Measurements from ENCODE around the gene ARNT2. TPM values are rescaled to one million over a fixed set of nuclear protein-coding genes. Genes with fewer than 3 reads are reported as not detected.

Gene ARNT2
- total RNA-seq, 2 experiments from 2014 or later = not detected

DNA sequence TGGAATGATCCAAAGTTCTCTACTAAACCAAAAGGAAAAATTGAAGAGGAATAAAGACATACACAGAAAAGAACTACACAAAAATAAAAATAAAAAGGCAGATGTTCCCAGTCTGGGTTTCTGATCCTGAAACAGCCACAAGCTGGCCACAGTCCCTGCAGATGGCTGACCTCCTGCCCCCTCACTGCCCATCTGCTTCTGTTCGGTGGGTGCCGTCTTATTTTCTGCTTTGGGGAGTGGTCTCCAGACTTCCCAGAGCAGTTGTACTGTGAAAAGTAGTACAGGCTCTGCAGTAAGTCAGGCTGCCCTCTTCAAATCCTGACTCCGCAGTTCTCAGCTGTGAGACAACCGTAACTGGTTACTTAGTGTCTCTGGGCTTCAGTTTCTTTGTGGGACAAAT lies 94.5 kb downstream of the ARNT2 start:
- TF ChIP-seq EZH2phosphoT487 (IDR thresholded peaks at IDR 0.05; ENCODE audit: borderline replicate concordance, low read depth, low read length) = no peak
- TF ChIP-seq, protein P1, sequence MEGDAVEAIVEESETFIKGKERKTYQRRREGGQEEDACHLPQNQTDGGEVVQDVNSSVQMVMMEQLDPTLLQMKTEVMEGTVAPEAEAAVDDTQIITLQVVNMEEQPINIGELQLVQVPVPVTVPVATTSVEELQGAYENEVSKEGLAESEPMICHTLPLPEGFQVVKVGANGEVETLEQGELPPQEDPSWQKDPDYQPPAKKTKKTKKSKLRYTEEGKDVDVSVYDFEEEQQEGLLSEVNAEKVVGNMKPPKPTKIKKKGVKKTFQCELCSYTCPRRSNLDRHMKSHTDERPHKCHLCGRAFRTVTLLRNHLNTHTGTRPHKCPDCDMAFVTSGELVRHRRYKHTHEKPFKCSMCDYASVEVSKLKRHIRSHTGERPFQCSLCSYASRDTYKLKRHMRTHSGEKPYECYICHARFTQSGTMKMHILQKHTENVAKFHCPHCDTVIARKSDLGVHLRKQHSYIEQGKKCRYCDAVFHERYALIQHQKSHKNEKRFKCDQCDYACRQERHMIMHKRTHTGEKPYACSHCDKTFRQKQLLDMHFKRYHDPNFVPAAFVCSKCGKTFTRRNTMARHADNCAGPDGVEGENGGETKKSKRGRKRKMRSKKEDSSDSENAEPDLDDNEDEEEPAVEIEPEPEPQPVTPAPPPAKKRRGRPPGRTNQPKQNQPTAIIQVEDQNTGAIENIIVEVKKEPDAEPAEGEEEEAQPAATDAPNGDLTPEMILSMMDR (conservative IDR thresholded peaks at IDR 0.05; ENCODE audit: low read length) = no peak
- no peak overlapping the region for H3K4me2 ChIP-seq (ENCODE audit: low read length)
- BruUV-seq (replicated peaks) = no TSS peak
- no peaks in the 10 kb centered on the region for H3K9me2 ChIP-seq (ENCODE audit: insufficient read depth, low read length)
- H3K4me3 ChIP-seq (ENCODE audit: low read depth, low read length, poor library complexity, severe bottlenecking) = no peak overlapping the region
- no peaks in the 10 kb centered on the region for H3K36me3 ChIP-seq (ENCODE audit: insufficient read depth, low read length)
- POLR2A ChIA-PET = no interaction called here
- no peak overlapping the region for H3K27ac ChIP-seq (ENCODE audit: low read depth, low read length, poor library complexity, severe bottlenecking)
- no peaks in the 10 kb centered on the region for H3K9me3 ChIP-seq (ENCODE audit: low read length)
- no peaks in the 10 kb centered on the region for H3K4me1 ChIP-seq (ENCODE audit: insufficient read depth, low read length, poor library complexity, severe bottlenecking)
- no peaks in the 10 kb centered on the region for H3K79me2 ChIP-seq (ENCODE audit: insufficient read depth, low read depth, low read length)
- DNase-seq (ENCODE audit: low spot score) = no peak
- CTCF ChIA-PET (ENCODE audit: unreplicated experiment) = no interaction called here
- intact Hi-C loops (cut with micrococcal nuclease; ENCODE audit: unreplicated experiment) = no loop called here
- H4K20me1 ChIP-seq (ENCODE audit: insufficient read depth, low read length) = no peaks in the 10 kb centered on the region
- H2AFZ ChIP-seq (ENCODE audit: low read length) = no peak overlapping the region

DNA sequence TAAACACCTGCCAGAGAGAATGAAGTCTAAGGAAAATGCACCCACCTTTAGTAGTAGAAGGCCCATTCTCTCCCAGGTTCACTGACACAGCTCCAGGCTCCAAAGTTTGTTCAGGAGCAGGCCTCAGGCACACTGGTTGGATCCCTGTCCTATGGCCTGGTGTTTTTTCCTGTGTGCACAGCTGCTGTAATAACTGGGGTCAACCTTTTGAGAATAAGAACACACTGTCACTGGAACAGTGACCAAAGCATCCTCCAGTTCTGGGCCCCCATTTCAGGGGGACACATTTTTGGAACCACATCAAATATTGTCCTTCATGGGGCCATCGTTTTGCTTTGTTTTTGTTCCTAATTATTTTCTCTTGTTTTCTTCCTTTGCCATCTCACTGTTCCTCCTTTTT lies 95.8 kb downstream of the ARNT2 start:
- BruUV-seq (replicated peaks) = no TSS peak
- intact Hi-C loops (cut with micrococcal nuclease; ENCODE audit: unreplicated experiment) = no loop called here

DNA sequence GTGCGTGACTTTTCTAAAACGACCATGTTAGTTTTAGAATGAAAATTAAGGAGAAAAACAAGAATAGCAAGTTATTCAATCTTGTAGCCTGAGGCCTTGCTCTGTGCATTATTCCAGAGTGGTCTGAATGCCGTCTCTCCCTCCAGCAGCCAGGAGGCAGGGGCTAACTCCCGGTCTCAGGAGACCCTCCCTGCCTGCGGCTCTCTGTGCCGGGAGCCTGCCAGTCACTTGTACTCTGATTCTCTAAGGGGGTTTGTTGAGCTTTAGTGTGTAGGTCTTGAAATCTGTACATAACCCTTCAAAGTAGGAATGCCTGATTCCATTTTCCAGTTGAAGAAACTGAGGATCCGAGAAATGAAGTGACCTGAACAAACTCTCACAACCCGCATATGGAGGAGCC lies 97.3 kb downstream of the ARNT2 start:
- no peaks in the 10 kb centered on the region for H3K4me1 ChIP-seq (ENCODE audit: insufficient read depth, low read length, poor library complexity, severe bottlenecking)
- CTCF ChIA-PET (ENCODE audit: unreplicated experiment) = no interaction called here
- no peaks in the 10 kb centered on the region for H3K9me2 ChIP-seq (ENCODE audit: insufficient read depth, low read length)
- no peak overlapping the region for H2AFZ ChIP-seq (ENCODE audit: low read length)
- intact Hi-C loops (cut with micrococcal nuclease; ENCODE audit: unreplicated experiment) = no loop called here
- H4K20me1 ChIP-seq (ENCODE audit: insufficient read depth, low read length) = no peaks in the 10 kb centered on the region
- POLR2A ChIA-PET = no interaction called here
- no peaks in the 10 kb centered on the region for H3K9me3 ChIP-seq (ENCODE audit: low read length)
- no peaks in the 10 kb centered on the region for H3K79me2 ChIP-seq (ENCODE audit: insufficient read depth, low read depth, low read length)
- no peak for DNase-seq (ENCODE audit: low spot score)
- no peaks in the 10 kb centered on the region for H3K36me3 ChIP-seq (ENCODE audit: insufficient read depth, low read length)
- no peak overlapping the region for H3K4me2 ChIP-seq (ENCODE audit: low read length)
- H3K4me3 ChIP-seq (ENCODE audit: low read depth, low read length, poor library complexity, severe bottlenecking) = no peak overlapping the region
- TF ChIP-seq, protein P1 (conservative IDR thresholded peaks at IDR 0.05; ENCODE audit: low read length) = no peak
- no peak for TF ChIP-seq EZH2phosphoT487 (IDR thresholded peaks at IDR 0.05; ENCODE audit: borderline replicate concordance, low read depth, low read length)
- no peak overlapping the region for H3K27ac ChIP-seq (ENCODE audit: low read depth, low read length, poor library complexity, severe bottlenecking)
- no TSS peak for BruUV-seq (replicated peaks)

More for the DNA sequence above, 95.8 kb downstream of the ARNT2 start:
- DNase-seq (ENCODE audit: low spot score) = no peak
- H3K27ac ChIP-seq (ENCODE audit: low read depth, low read length, poor library complexity, severe bottlenecking) = no peak overlapping the region
- H3K4me3 ChIP-seq (ENCODE audit: low read depth, low read length, poor library complexity, severe bottlenecking) = no peak overlapping the region
- H3K9me3 ChIP-seq (ENCODE audit: low read length) = no peaks in the 10 kb centered on the region
- ChIA-PET POLR2A (no interaction called here), CTCF (ENCODE audit: unreplicated experiment) (no interaction called here)
- no peaks in the 10 kb centered on the region for H4K20me1 ChIP-seq (ENCODE audit: insufficient read depth, low read length)
- no peak overlapping the region for H3K4me2 ChIP-seq (ENCODE audit: low read length)
- H3K9me2 ChIP-seq (ENCODE audit: insufficient read depth, low read length) = no peaks in the 10 kb centered on the region
- TF ChIP-seq, protein P1 (conservative IDR thresholded peaks at IDR 0.05; ENCODE audit: low read length) = no peak
- TF ChIP-seq EZH2phosphoT487 (IDR thresholded peaks at IDR 0.05; ENCODE audit: borderline replicate concordance, low read depth, low read length) = no peak
- no peaks in the 10 kb centered on the region for H3K36me3 ChIP-seq (ENCODE audit: insufficient read depth, low read length)
- H2AFZ ChIP-seq (ENCODE audit: low read length) = no peak overlapping the region
- no peaks in the 10 kb centered on the region for H3K79me2 ChIP-seq (ENCODE audit: insufficient read depth, low read depth, low read length)
- no peaks in the 10 kb centered on the region for H3K4me1 ChIP-seq (ENCODE audit: insufficient read depth, low read length, poor library complexity, severe bottlenecking)

Data from OCI-LY7 (cell line).